Measurements from ENCODE around the gene CRADD. TPM values are rescaled to one million over a fixed set of nuclear protein-coding genes. Genes with fewer than 3 reads are reported as not detected.

Gene CRADD
- total and polyA plus RNA-seq, 2 donors (not counting 3 experiments of a cell fraction or from before 2014, with no cell fraction given), result 11.7 to 14.5 TPM

DNA sequence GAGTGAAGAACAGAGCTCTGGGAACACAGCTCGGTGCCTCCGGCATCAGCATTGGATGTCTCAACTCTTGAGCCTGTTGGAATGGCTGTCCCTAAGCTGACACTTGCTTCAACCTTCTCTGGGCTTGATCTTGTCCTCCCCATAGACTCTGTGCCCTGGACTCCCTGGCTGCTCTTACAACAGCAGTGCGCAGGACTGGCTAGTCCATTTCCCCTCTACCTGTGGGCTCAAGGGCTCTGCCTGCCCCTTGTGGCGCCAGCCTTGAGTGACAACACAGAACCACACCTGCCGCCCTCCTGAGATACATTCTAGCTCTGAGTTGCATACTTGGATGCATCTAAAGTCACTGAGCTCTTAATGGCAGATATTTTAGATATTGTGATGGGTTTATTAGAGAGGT is 6.2 kb downstream of the CRADD start:
- ChIA-PET POLR2A (no interaction called here), CTCF (no interaction called here)
- H3K4me1 ChIP-seq (ENCODE audit: control insufficient read depth, extremely low read depth, insufficient read depth, low read length), result no peaks in the 10 kb centered on the region
- no peak overlapping the region for H3K4me3 ChIP-seq (replicated peaks in 1 of 3; ENCODE audit: insufficient read depth in 1 of 3, low read depth in 1 of 3, low read length in 3 of 3)
- no peak overlapping the region for H3K4me2 ChIP-seq (ENCODE audit: insufficient read depth, low read length)
- H3K27me3 ChIP-seq (ENCODE audit: control insufficient read depth in 2 of 2, insufficient read depth in 2 of 2, low read length in 2 of 2), result no peaks in the 10 kb centered on the region
- no peaks in the 10 kb centered on the region for H3K36me3 ChIP-seq (ENCODE audit: control insufficient read depth in 2 of 2, extremely low read depth in 1 of 2, insufficient read depth in 2 of 2, low read length in 2 of 2)
- H3K27ac ChIP-seq (ENCODE audit: insufficient read depth, low read depth, low read length), result no peak overlapping the region
- H4K20me1 ChIP-seq (replicated peaks; ENCODE audit: control insufficient read depth, extremely low read depth, insufficient read depth, low read length), result no peaks in the 10 kb centered on the region
- H3K9me3 ChIP-seq (replicated peaks; ENCODE audit: control insufficient read depth, insufficient read depth, low read length), result no peaks in the 10 kb centered on the region
- no peak for FAIRE-seq
- no peak overlapping the region for H3K9ac ChIP-seq (replicated peaks; ENCODE audit: extremely low read depth, insufficient read depth, low read length)
- intact Hi-C loops (cut with micrococcal nuclease) (no loop called here), dilution Hi-C loops (cut with MboI; ENCODE audit: extremely low pct_ligation_motif_present, low sequenced_read_pairs) (no loop called here)
- no peaks in the 10 kb centered on the region for H3K9me1 ChIP-seq (replicated peaks; ENCODE audit: control insufficient read depth, extremely low read depth, insufficient read depth, low read length)
- DNase-seq (ENCODE audit: low read depth, low spot score), result no peak
- no TSS peak for BruUV-seq (replicated peaks)
- TF ChIP-seq, protein P1, sequence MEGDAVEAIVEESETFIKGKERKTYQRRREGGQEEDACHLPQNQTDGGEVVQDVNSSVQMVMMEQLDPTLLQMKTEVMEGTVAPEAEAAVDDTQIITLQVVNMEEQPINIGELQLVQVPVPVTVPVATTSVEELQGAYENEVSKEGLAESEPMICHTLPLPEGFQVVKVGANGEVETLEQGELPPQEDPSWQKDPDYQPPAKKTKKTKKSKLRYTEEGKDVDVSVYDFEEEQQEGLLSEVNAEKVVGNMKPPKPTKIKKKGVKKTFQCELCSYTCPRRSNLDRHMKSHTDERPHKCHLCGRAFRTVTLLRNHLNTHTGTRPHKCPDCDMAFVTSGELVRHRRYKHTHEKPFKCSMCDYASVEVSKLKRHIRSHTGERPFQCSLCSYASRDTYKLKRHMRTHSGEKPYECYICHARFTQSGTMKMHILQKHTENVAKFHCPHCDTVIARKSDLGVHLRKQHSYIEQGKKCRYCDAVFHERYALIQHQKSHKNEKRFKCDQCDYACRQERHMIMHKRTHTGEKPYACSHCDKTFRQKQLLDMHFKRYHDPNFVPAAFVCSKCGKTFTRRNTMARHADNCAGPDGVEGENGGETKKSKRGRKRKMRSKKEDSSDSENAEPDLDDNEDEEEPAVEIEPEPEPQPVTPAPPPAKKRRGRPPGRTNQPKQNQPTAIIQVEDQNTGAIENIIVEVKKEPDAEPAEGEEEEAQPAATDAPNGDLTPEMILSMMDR (IDR thresholded peaks at IDR 0.05; ENCODE audit: extremely low read depth in 1 of 2, insufficient read depth in 1 of 2, low read depth in 1 of 2, low read length in 2 of 2), result no peak
- TF ChIP-seq MAX (IDR thresholded peaks at IDR 0.05; ENCODE audit: insufficient read depth, insufficient read length) (no peak), JUN (IDR thresholded peaks at IDR 0.05; ENCODE audit: borderline replicate concordance, insufficient read depth, insufficient read length, low read depth) (no peak), POLR2AphosphoS5 (IDR thresholded peaks at IDR 0.05; ENCODE audit: insufficient read depth, low read depth, low read length) (no peak)
- no peak overlapping the region for H2AFZ ChIP-seq (ENCODE audit: low read depth, low read length)
- H3K79me2 ChIP-seq (ENCODE audit: control insufficient read depth, insufficient read depth, low read length), result no peaks in the 10 kb centered on the region

DNA sequence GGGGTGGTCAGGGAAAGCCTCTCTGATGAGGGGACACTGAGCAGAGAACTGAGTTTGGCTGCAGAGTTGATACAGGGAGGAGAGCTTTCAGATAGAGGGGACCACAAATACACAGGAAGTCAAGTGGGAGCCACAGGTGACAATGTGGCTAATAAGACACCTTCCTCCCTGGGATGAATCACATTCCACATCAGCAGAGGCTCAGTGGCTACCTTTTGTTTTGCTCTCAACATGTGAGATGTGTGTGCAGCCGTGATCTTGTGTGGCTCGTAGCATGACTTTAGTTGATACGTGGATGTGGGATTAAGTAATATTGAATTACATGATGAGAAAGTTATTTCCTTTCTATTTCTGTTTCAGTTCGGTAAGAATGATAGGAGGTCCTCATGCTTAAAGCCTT is 7.5 kb downstream of the CRADD start:
- no TSS peak for BruUV-seq (replicated peaks)
- no peak overlapping the region for H2AFZ ChIP-seq (ENCODE audit: low read depth, low read length)

More for the DNA sequence above, 7.5 kb downstream of the CRADD start:
- no peaks in the 10 kb centered on the region for H3K9me1 ChIP-seq (replicated peaks; ENCODE audit: control insufficient read depth, extremely low read depth, insufficient read depth, low read length)
- POLR2A ChIA-PET, result no interaction called here
- intact Hi-C loops (cut with micrococcal nuclease) (no loop called here), dilution Hi-C loops (cut with MboI; ENCODE audit: extremely low pct_ligation_motif_present, low sequenced_read_pairs) (no loop called here)
- no peaks in the 10 kb centered on the region for H4K20me1 ChIP-seq (replicated peaks; ENCODE audit: control insufficient read depth, extremely low read depth, insufficient read depth, low read length)
- CTCF ChIA-PET, result no interaction called here
- H3K9me3 ChIP-seq (replicated peaks; ENCODE audit: control insufficient read depth, insufficient read depth, low read length), result no peaks in the 10 kb centered on the region
- no peak overlapping the region for H3K9ac ChIP-seq (replicated peaks; ENCODE audit: extremely low read depth, insufficient read depth, low read length)
- no peak for FAIRE-seq
- H3K27me3 ChIP-seq (ENCODE audit: control insufficient read depth in 2 of 2, insufficient read depth in 2 of 2, low read length in 2 of 2), result no peaks in the 10 kb centered on the region
- H3K4me1 ChIP-seq (ENCODE audit: control insufficient read depth, extremely low read depth, insufficient read depth, low read length), result no peaks in the 10 kb centered on the region
- no peaks in the 10 kb centered on the region for H3K36me3 ChIP-seq (ENCODE audit: control insufficient read depth in 2 of 2, extremely low read depth in 1 of 2, insufficient read depth in 2 of 2, low read length in 2 of 2)
- TF ChIP-seq POLR2AphosphoS5 (IDR thresholded peaks at IDR 0.05; ENCODE audit: insufficient read depth, low read depth, low read length), result no peak
- TF ChIP-seq GATA2 (IDR thresholded peaks at IDR 0.05; ENCODE audit: insufficient read depth, insufficient read length, low read depth, low read length), result no peak
- TF ChIP-seq FOS (IDR thresholded peaks at IDR 0.05; ENCODE audit: borderline replicate concordance, insufficient read depth, low read length), result no peak
- no peak for TF ChIP-seq POLR2A (IDR thresholded peaks at IDR 0.05; ENCODE audit: low read depth, low read length)
- TF ChIP-seq, protein P1 (IDR thresholded peaks at IDR 0.05; ENCODE audit: extremely low read depth in 1 of 2, insufficient read depth in 1 of 2, low read depth in 1 of 2, low read length in 2 of 2), result no peak
- no peak for TF ChIP-seq JUN (IDR thresholded peaks at IDR 0.05; ENCODE audit: borderline replicate concordance, insufficient read depth, insufficient read length, low read depth)
- no peak for TF ChIP-seq EZH2 (IDR thresholded peaks at IDR 0.05; ENCODE audit: borderline replicate concordance, low read depth, low read length, severe bottlenecking)
- TF ChIP-seq MAX (IDR thresholded peaks at IDR 0.05; ENCODE audit: insufficient read depth, insufficient read length), result no peak
- TF ChIP-seq MYC (IDR thresholded peaks at IDR 0.05; ENCODE audit: low read depth, low read length), result no peak
- no peak overlapping the region for H3K27ac ChIP-seq (ENCODE audit: insufficient read depth, low read depth, low read length)
- no peak overlapping the region for H3K4me2 ChIP-seq (ENCODE audit: insufficient read depth, low read length)
- H3K79me2 ChIP-seq (ENCODE audit: control insufficient read depth, insufficient read depth, low read length), result no peaks in the 10 kb centered on the region
- H3K4me3 ChIP-seq (replicated peaks in 1 of 3; ENCODE audit: insufficient read depth in 1 of 3, low read depth in 1 of 3, low read length in 3 of 3), result no peak overlapping the region
- DNase-seq (ENCODE audit: low read depth, low spot score), result no peak
